GM19025 (cell line): ENCODE data around the gene NEFH.
"Not testable (repeated sequence)": the region's sequence is repeated elsewhere in the genome, so short reads cannot be mapped to it uniquely, and the experiment has no call there.

Experiments used
- ATAC-seq: cut with Tn5 transposase; IDR thresholded peaks from one replicate; pipeline ENCODE4 v1.9.1; 2021; ENCODE audit warnings: mild to moderate bottlenecking, low read depth, moderate library complexity; ENCODE audit not compliant: unreplicated experiment

Gene NEFH

GRCh38 chr22:29479417-29480261 lies at the start of gene NEFH:
Gene NEFH (plus strand): TSS chr22:29480218. CDS start chr22:29480263, 45 bp downstream.
- no peak for ATAC-seq

- no peak for ATAC-seq
Measured at GRCh38 chr22:29431986-29432385, 48.0 kb upstream of the NEFH start.

DNA sequence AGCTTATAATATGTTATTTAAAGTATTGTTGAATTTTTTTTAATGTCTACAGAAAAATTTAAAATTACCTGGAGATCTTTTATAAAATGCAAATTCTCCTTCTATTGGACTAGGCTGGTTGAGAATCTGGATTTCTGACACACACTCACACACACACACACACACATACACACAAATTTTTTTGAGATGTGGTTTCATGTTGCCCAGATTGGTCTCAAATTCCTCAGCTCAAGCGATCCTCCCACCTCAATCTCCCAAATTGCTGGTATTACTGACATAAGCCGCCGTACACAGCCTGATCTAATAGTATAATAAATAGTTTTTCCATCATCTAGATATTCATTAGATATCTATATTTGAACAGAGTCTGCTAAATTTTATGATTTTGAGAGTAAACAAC lies 46.2 kb upstream of the NEFH start:
- no peak for ATAC-seq

DNA sequence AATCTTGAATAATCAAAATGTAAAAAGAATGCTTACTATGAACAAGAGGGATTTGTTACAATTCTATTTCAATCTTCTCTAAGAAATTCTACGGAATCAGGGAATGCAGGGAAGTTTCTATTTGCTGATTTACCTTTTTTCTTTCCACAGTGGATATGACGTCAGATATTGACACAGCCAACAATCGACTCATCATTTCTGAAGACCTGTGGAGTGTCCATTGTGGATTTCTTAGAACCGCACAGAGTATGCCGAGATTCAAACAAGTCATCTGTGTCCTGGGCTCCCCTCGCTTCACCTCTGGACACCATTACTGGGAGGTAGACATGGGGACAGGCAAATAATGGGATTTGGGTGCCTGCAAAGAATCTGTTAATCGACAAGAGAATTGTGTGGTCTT lies 45.7 kb upstream of the NEFH start:
- ATAC-seq: no peak

DNA sequence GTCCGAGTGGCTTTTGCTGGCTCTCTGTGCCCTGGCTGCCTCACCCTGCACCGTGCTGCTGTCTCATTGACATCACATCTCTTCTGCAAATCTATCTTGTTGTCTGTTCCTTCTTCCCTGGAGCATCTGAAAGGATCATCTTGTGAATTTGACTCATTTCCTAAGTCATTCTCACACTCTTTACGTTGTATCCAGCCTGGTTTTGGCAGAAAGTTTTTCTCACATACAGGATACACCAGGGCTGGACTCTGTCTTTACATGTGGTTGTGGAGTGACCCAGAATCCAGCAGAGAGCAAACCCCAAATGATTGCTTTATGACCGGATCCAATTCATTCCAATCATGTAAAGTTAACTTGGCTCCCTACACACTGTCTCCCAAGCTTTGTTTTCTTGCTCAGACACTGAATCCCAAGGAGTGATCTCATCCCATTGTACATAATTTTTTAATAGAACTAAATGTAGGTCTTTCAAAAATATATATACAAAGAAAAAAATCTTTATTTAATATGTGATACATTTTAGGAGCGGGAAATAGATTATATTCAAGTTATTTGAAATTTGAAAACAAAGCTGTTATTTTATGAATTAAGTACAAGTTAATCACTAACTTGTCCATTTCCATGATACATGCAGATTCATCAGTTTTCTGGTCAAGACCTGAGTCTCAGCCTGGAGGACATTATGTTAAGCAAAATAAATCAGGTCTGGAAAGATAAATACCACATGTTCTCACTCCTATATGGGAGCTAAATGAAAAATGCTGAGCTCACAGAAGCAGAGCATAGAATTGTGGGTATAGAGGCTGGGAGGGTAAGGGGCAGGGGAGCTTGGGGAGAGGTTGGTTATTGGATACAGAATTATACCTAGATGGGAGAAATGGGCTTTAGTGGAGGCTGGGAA lies 44.5 kb upstream of the NEFH start:
- no peak for ATAC-seq

GRCh38 chr22:29438283-29438682 lies 41.7 kb upstream of the NEFH start, which contains the start of gene RFPL1:
Gene RFPL1 (plus strand): TSS chr22:29438583.
- ATAC-seq: not testable (repeated sequence)

GRCh38 chr22:29442976-29443375 lies 37.0 kb upstream of the NEFH start:
- ATAC-seq: no peak

DNA sequence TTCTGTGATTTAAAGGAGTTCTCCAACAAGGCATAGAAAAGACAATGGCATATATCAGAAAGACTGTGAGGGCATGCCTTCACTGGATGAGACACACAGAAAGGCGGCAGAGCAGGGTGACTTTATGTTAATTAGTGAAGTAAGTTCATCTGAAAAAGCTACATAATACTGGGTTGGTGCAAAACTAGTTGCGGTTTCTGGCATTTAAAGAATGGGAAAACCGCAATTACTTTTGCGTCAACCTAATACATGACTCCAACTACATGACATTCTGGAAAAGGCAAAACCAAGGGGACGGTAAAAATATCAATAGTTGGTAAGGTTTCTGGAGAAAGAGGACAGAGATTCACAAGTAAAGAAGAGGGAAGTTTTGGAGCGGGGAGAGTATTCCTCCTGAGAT lies 36.6 kb upstream of the NEFH start:
- ATAC-seq: no peak

- no peak for ATAC-seq
Measured at GRCh38 chr22:29443861-29444792, 35.9 kb upstream of the NEFH start.

- ATAC-seq: no peak
Measured at GRCh38 chr22:29445508-29445907, 34.5 kb upstream of the NEFH start.

DNA sequence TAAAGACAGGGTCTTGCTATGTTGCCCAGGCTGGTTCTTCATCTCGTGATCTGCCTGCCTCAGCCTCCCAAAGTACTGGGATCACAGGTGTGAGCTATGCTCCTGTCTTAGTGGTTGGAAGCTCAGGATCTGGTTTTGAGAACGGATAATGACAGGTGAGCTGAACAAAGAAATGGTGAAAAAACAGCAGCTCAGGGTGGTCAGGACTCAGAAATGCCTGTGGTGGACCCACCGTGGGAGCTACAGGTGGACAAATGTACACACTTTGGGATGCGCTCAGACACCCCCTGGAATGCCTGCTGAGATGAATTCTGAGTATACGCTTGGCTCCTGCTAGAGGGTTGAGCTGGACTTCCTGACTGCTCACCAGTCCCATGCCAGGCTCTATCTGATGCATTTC lies 32.1 kb upstream of the NEFH start:
- ATAC-seq: no peak

- no peak for ATAC-seq
Measured at GRCh38 chr22:29449296-29449875, 30.6 kb upstream of the NEFH start.

DNA sequence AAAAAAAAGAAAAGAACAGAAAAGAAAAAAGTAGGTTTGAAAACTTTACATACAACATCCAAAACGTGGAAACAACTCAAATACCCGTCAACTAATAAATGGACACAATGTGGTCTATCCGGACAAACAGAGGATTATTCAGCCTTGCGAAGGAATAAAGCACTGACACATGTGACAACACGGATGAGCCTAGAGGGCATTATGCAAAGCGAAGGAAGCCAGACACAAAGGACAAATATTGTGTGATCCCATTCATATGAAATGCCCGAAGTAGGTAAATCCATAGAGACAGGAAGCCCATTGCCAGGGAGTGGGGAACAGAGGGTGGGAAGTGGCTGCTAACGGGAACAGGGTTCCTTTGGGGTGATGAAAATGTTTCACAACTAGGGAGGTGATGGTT lies 29.8 kb upstream of the NEFH start:
- no peak for ATAC-seq

DNA sequence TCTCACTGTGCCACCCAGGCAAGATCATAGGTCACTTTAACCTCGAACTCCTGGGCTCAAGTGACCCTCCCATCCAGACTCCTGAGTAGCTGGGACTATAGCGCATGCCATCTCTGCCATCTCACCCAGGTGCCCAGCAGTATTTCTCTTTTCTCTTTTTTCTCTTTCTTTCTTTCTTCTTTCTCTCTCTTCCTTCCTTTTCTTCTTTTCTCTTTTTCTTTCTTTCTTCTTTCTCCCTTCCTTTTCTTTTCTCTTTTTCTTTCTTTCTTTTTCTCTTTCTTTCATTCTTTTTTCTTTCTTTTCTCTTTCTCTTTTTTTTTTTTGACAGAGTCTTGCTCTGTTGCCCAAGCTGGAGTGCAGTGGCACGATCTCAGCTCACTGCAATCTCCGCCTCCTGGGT lies 28.2 kb upstream of the NEFH start:
- ATAC-seq: no peak

DNA sequence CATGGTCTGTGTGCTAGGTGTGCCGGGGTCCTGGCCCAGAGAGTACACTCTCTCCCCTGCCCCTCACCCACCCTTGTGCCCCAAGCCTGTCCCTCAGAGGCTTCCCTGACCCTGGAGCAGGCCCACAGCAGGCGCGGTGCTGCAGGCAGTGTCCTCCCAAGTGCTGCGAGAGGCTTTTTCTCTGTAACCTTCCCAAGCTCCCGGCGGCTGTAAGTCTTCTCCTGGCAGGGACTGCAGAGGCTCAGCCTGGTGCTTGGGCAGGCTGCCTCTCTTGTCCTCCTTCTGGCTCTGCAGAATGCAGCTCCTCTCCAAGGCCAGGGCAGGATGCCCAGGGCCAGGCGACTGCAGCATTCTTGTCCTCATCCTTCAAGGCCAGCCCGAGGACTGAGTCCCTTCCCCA lies 25.7 kb upstream of the NEFH start:
- no peak for ATAC-seq

DNA sequence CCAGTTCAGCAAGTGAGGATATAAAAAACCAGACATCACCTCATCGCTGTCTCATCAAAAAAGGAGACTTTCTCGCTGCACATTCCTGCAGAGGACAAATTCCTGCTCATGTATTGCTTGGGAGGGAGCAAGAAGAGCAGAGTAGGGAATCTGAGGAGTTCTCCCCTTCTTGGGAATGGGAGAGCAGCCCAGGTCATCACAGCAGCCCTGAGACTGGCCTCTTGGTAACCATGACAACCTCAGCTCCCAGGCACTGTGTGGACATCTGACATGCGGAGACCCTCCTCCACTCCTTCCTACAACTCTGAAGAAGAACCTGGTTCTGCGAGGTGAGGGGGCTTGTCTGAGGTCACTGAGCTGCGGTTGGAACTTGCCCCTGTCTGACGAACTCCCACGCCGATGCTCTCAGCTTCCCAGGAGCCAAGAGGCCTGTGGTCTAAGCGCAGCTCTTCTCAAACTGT lies 23.8 kb upstream of the NEFH start:
- ATAC-seq: no peak

DNA sequence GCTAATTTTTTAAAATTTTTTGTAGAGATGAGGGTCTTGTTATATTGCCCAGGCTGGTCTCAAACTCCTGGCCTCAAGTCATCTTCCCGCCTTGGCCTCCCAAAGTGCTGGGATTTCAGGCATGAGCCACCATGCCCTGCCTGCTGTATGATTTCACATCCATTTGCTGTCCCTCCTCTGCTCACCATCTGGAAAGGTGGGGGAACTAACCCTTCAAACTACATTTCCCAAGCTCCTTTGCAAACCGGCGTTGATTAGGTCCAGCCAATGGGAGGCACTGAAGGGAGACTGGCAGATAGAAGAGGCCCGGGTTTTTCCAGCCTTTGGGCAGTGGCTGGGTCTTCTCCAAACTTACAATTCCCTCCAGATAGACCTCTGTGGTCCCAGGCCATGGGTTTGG lies 22.3 kb upstream of the NEFH start:
- no peak for ATAC-seq

- no peak for ATAC-seq
Measured at GRCh38 chr22:29458551-29458950, 21.5 kb upstream of the NEFH start.

GRCh38 chr22:29459773-29460172 lies 20.2 kb upstream of the NEFH start:
- ATAC-seq: no peak

DNA sequence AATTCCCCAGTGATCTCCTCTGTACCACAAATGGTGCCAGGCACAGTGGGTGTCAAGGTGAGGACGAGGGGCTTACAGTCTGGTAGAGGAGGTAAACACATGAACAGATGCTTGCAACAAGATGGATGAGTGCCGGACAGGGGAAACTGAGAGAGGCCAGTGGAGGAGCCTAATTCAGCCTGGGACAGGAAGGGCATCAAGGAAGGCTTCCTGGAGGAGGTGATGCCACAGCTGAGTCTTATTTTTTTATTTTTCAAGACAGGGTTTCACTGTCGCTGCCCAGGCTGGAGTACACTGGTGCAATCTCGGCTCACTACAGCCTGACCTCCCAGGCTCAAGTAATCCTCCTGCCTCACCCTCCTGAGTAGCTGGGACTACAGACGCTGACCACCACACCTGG lies 18.8 kb upstream of the NEFH start:
- ATAC-seq: no peak
